Ishikawa (cell line): ENCODE data around the gene PCSK1.

ENCODE experiments used
- CEBPB ChIP-seq: IDR thresholded peaks from 2 replicates; pipeline ENCODE4 v1.6.1; 2012
- CREB1 ChIP-seq: IDR thresholded peaks from 2 replicates; pipeline ENCODE4 v1.6.1; 2012; ENCODE audit warnings: low read depth
- EGR1 ChIP-seq: IDR thresholded peaks from 2 replicates; pipeline ENCODE4 v1.6.1; 2012
- FOXM1 ChIP-seq: IDR thresholded peaks from 2 replicates; pipeline ENCODE4 v1.6.1; 2012; ENCODE audit warnings: low read depth, borderline replicate concordance
- RAD21 ChIP-seq: IDR thresholded peaks from 2 replicates; pipeline ENCODE4 v1.6.1; 2012; ENCODE audit warnings: low read depth
- REST ChIP-seq: IDR thresholded peaks from 2 replicates; pipeline ENCODE4 v1.6.1; 2012; ENCODE audit warnings: low read depth, mild to moderate bottlenecking
- TAF1 ChIP-seq: IDR thresholded peaks from 2 replicates; pipeline ENCODE4 v1.6.1; 2012; ENCODE audit warnings: low read depth, mild to moderate bottlenecking
- TEAD4 ChIP-seq: IDR thresholded peaks from 2 replicates; pipeline ENCODE4 v1.6.1; 2012
- YY1 ChIP-seq: IDR thresholded peaks from 2 replicates; pipeline ENCODE4 v1.6.1; 2012; ENCODE audit warnings: low read depth
- TF ChIP-seq, protein P1 (sequence below): IDR thresholded peaks from 2 replicates; pipeline ENCODE4 v1.6.1; 2012

The PCSK1 gene

DNA sequence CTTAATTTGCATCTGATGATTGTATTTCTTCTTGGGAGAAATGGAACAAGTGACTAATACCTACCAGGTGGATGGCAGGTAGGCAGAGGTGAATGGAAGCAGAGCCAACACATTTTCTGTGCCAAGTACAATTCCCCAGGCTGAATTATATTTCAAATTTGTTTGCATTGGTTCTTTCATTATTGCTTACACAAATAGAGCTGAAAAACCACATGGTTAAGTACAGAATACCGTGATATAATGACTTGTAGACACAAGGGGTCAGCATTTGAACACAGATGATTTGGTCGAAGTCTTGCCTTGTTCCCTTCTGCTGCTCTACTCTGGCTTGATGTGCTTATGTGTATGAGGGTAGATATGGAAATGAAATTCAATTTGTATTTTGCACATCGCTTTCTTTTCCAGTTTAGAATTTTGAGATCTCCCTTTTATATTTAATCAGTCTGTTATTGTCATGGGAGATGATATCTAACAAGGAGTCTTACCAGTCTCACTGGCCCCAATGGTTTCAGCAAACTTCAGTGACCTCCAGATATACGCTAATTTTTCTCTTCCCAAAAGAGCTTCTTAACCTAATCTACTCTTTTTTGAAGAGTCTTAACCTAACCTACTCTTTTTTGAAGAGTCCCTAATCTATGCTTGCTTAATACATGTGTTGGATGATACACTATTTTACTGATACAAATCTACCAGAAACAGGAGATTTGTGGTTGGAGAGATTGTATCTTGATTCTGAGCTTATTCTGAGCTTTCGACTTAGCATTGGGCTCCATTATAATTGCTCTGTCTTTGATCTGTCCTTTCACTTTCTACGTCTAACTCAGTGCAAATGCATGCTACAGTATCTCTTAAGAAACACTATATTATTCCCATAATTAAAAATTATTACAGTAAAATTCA, 88.1 kb downstream of the PCSK1 start:
- peak; percentile 69 for TF ChIP-seq RAD21
- no peak for TF ChIP-seq TEAD4

DNA sequence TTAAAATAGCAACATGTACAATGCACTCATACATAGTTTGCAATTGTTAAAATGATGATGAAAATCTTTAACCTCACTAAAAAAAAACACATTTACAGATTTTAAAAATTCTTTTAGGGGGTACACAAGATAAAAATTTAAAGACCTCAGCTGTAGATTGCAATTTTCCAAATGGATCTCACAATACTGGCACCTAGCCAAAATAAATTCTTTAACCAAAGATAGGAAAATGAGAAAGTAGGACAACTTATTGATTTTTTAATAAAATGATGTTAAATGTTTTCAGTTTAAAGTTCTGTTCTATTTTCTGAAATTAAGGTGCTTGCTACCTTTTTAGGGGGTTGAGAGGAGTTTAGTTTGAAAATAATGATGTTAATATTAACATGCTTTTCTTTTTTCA, 90.0 kb downstream of the PCSK1 start:
- TF ChIP-seq RAD21 (no peak), YY1 (no peak), TEAD4 (no peak), CREB1 (no peak)

- TF ChIP-seq TAF1 (no peak), RAD21 (no peak), CEBPB (no peak), TEAD4 (no peak), FOXM1 (no peak), CREB1 (no peak), REST (no peak), YY1 (no peak), EGR1 (no peak)
- TF ChIP-seq, protein P1, sequence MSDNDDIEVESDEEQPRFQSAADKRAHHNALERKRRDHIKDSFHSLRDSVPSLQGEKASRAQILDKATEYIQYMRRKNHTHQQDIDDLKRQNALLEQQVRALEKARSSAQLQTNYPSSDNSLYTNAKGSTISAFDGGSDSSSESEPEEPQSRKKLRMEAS = no peak
Measured at GRCh38 chr5:96342581-96342980, 90.5 kb downstream of the PCSK1 start.
